IMR-90 (cell line): ENCODE measurements around the gene NSUN4. TPM values are rescaled to one million over a fixed set of nuclear protein-coding genes. Genes with fewer than 3 reads are reported as not detected.

Source experiments
- ATAC-seq: fragments of 200-7000 bp; cut with Tn5 transposase; 2 replicates; pipeline ENCODE4 v1.9.1; 2020; ENCODE audit warnings: low read depth, mild to moderate bottlenecking, moderate library complexity
- BruUV-seq: library from RNA; stranded (reverse); fragments of 400-500 nt; replicated peaks from 2 replicates; lab custom pipeline; 2021; lab: Mats Ljungman, UMichigan
- CTCF ChIA-PET: fragments of 300-600 bp; formaldehyde crosslinking; extraction: SDS; loops from one replicate; lab custom pipeline; 2021; ENCODE audit warnings: antibody characterized with exemption; lab: Yijun Ruan, JAX
- POLR2A ChIA-PET: fragments of 300-600 bp; sonication (Branson Sonifier 250); formaldehyde crosslinking; loops from one replicate; lab custom pipeline; 2022; ENCODE audit warnings: antibody characterized with exemption; ENCODE audit not compliant: unreplicated experiment; lab: Charles Lee
- DNase-seq: peaks from one replicate; pipeline ENCODE4 v3.0.0; 2013
- H2AFZ ChIP-seq: replicated peaks from 2 replicates; pipeline ENCODE3; 2013; ENCODE audit warnings: low read length, mild to moderate bottlenecking; ENCODE audit not compliant: poor library complexity
- H2AK5ac ChIP-seq: 2 replicates; pipeline ENCODE4 v1.6.1; 2013; ENCODE audit warnings: low read depth, low read length, inconsistent platforms
- H2AK9ac ChIP-seq: replicated peaks from 2 replicates; pipeline ENCODE3; 2013; ENCODE audit warnings: mild to moderate bottlenecking, low read depth, low read length, moderate library complexity; ENCODE audit not compliant: poor library complexity
- H2BK120ac ChIP-seq: 2 replicates; pipeline ENCODE4 v1.6.1; 2013; ENCODE audit warnings: low read depth, low read length, inconsistent platforms
- H2BK15ac ChIP-seq: 3 replicates; pipeline ENCODE4 v1.6.1; 2013; ENCODE audit warnings: low read depth, low read length, inconsistent platforms
- H2BK20ac ChIP-seq: 2 replicates; pipeline ENCODE4 v1.6.1; 2013; ENCODE audit warnings: low read depth, mild to moderate bottlenecking, inconsistent platforms, low read length, moderate library complexity
- H2BK5ac ChIP-seq: 2 replicates; pipeline ENCODE4 v1.6.1; 2013; ENCODE audit warnings: mild to moderate bottlenecking, low read depth, low read length, inconsistent platforms; ENCODE audit not compliant: poor library complexity, severe bottlenecking
- H3K14ac ChIP-seq: replicated peaks from 2 replicates; pipeline ENCODE4 v1.6.1; 2013; ENCODE audit warnings: low read depth, low read length, inconsistent platforms
- H3K18ac ChIP-seq: 2 replicates; pipeline ENCODE4 v1.6.1; 2013; ENCODE audit warnings: low read depth, low read length, control low read depth
- H3K23ac ChIP-seq: 2 replicates; pipeline ENCODE4 v1.6.1; 2013; ENCODE audit warnings: low read depth, low read length, inconsistent platforms
- H3K27ac ChIP-seq: 2 replicates; pipeline ENCODE4 v1.5.1; 2013; ENCODE audit warnings: mild to moderate bottlenecking, control low read depth, low read length; ENCODE audit not compliant: insufficient read depth
- H3K27me3 ChIP-seq: 2 replicates; pipeline ENCODE4 v1.6.1; 2013; ENCODE audit warnings: low read length; ENCODE audit not compliant: control insufficient read depth, insufficient read depth
- H3K36me3 ChIP-seq: 2 replicates; pipeline ENCODE4 v1.6.1; 2013; ENCODE audit warnings: low read length, mixed read lengths; ENCODE audit not compliant: control insufficient read depth, insufficient read depth
- H3K4ac ChIP-seq: 2 replicates; pipeline ENCODE4 v1.6.1; 2013; ENCODE audit warnings: low read depth, low read length, inconsistent platforms
- H3K4me1 ChIP-seq: 2 replicates; pipeline ENCODE4 v1.6.1; 2013; ENCODE audit warnings: low read length, mixed read lengths; ENCODE audit not compliant: control insufficient read depth, insufficient read depth
- H3K4me2 ChIP-seq: 2 replicates; pipeline ENCODE4 v1.6.1; 2013; ENCODE audit warnings: low read depth, mild to moderate bottlenecking, control low read depth, low read length, moderate library complexity
- H3K4me3 ChIP-seq: 2 replicates; pipeline ENCODE4 v1.5.1; 2013; ENCODE audit warnings: low read depth, mild to moderate bottlenecking, control low read depth, low read length, moderate library complexity; ENCODE audit not compliant: insufficient read depth
- H3K56ac ChIP-seq: 2 replicates; pipeline ENCODE4 v1.6.1; 2013; ENCODE audit warnings: low read length, inconsistent platforms; ENCODE audit not compliant: insufficient read depth; ENCODE audit errors: extremely low read depth
- H3K79me1 ChIP-seq, 2 experiments: 2 replicates each; pipeline ENCODE4 v1.6.1; 2013; ENCODE audit warnings: low read length in 2 of 2, inconsistent platforms in 1 of 2, low read depth in 1 of 2
- H3K9ac ChIP-seq: 2 replicates; pipeline ENCODE4 v1.6.1; 2013; ENCODE audit warnings: low read depth, low read length, control low read depth
- H3K9me1 ChIP-seq: 2 replicates; pipeline ENCODE4 v1.6.1; 2013; ENCODE audit warnings: low read length, inconsistent platforms; ENCODE audit not compliant: insufficient read depth
- H3K9me3 ChIP-seq: 2 replicates; pipeline ENCODE4 v1.6.1; 2013; ENCODE audit warnings: low read length; ENCODE audit not compliant: control insufficient read depth, insufficient read depth
- H4K20me1 ChIP-seq: 2 replicates; pipeline ENCODE4 v1.6.1; 2013; ENCODE audit warnings: low read length, inconsistent platforms; ENCODE audit not compliant: insufficient read depth
- H4K5ac ChIP-seq: 2 replicates; pipeline ENCODE4 v1.6.1; 2013; ENCODE audit warnings: mild to moderate bottlenecking, low read depth, low read length, control low read depth
- H4K8ac ChIP-seq, 2 experiments: 2 replicates each; pipeline ENCODE4 v1.6.1; 2013; ENCODE audit warnings: low read depth in 2 of 2, low read length in 2 of 2, control low read depth in 1 of 2, inconsistent platforms in 1 of 2
- H4K91ac ChIP-seq: 2 replicates; pipeline ENCODE4 v1.6.1; 2013; ENCODE audit warnings: low read depth, low read length, inconsistent platforms; ENCODE audit not compliant: insufficient read depth
- BHLHE40 ChIP-seq: fragments of 150-350 bp; IDR thresholded peaks from 2 replicates; pipeline ENCODE4 v1.6.1; 2016; ENCODE audit warnings: mild to moderate bottlenecking, low read depth, low read length
- CEBPB ChIP-seq: IDR thresholded peaks from 2 replicates; pipeline ENCODE4 v1.6.1; 2012; ENCODE audit warnings: low read depth, low read length, improper control_type of control experiment
- CHD1 ChIP-seq: IDR thresholded peaks from 2 replicates; pipeline ENCODE4 v1.6.1; 2012; ENCODE audit warnings: low read depth, low read length, improper control_type of control experiment
- CTCF ChIP-seq: conservative IDR thresholded peaks from 2 replicates; pipeline ENCODE4 v1.5.1; 2012; ENCODE audit warnings: mild to moderate bottlenecking, low read depth, low read length, improper control_type of control experiment
- ELK1 ChIP-seq: fragments of 150-350 bp; IDR thresholded peaks from 2 replicates; pipeline ENCODE4 v1.6.1; 2016; ENCODE audit warnings: low read depth, mild to moderate bottlenecking, low read length, moderate library complexity, borderline replicate concordance
- FOS ChIP-seq: fragments of 150-350 bp; IDR thresholded peaks from 2 replicates; pipeline ENCODE4 v1.6.1; 2016; ENCODE audit warnings: low read depth, low read length
- MAFK ChIP-seq: IDR thresholded peaks from 2 replicates; pipeline ENCODE4 v1.6.1; 2012; ENCODE audit warnings: low read depth, low read length, improper control_type of control experiment
- MAZ ChIP-seq: IDR thresholded peaks from 2 replicates; pipeline ENCODE4 v1.6.1; 2012; ENCODE audit warnings: low read depth, mild to moderate bottlenecking, low read length, improper control_type of control experiment, moderate library complexity, borderline replicate concordance
- MXI1 ChIP-seq: IDR thresholded peaks from 2 replicates; pipeline ENCODE4 v1.6.1; 2012; ENCODE audit warnings: low read depth, mild to moderate bottlenecking, low read length, moderate library complexity, borderline replicate concordance
- NFE2L2 ChIP-seq: fragments of 150-350 bp; IDR thresholded peaks from 2 replicates; pipeline ENCODE4 v1.6.1; 2016; ENCODE audit warnings: low read depth, mild to moderate bottlenecking, low read length
- RAD21 ChIP-seq: IDR thresholded peaks from 2 replicates; pipeline ENCODE4 v1.6.1; 2012; ENCODE audit warnings: low read length, improper control_type of control experiment
- RCOR1 ChIP-seq: IDR thresholded peaks from 2 replicates; pipeline ENCODE4 v1.6.1; 2012; ENCODE audit warnings: mild to moderate bottlenecking, low read length, improper control_type of control experiment; ENCODE audit not compliant: insufficient replicate concordance
- USF2 ChIP-seq: fragments of 150-350 bp; IDR thresholded peaks from 2 replicates; pipeline ENCODE4 v1.6.1; 2017; ENCODE audit warnings: mild to moderate bottlenecking, antibody characterized with exemption, low read length, low read depth
- dilution Hi-C: fragments of 300-500 bp; cut with HindIII; formaldehyde crosslinking; loops from one replicate; pipeline ENCODE4 v1.14.3; 2018; ENCODE audit warnings: low sequenced_read_pairs; ENCODE audit not compliant: unreplicated experiment
- in situ Hi-C: fragments of 300-500 bp; cut with MboI; formaldehyde crosslinking; loops from 3 replicates; pipeline ENCODE4 v1.14.3; 2019; ENCODE audit warnings: low sequenced_read_pairs, inconsistent platforms, mixed read lengths
- intact Hi-C: fragments of 100-400 bp; cut with micrococcal nuclease; formaldehyde crosslinking; loops from 2 replicates; pipeline ENCODE4 v1.10.0; 2022
- polyA plus RNA-seq, 3 experiments: library from polyadenylated mRNA; depleted of rRNA; stranded (reverse); fragments of >200 nt; gene quantifications; 2 replicates each; pipeline ENCODE4 v1.2.3, GENCODE V29; 2012; ENCODE audit warnings: low replicate concordance in 1 of 3
- total RNA-seq: library from RNA; depleted of rRNA; stranded (reverse); fragments of >200 nt; gene quantifications from 2 replicates; pipeline ENCODE4 v1.2.3, GENCODE V29; 2012

Gene NSUN4
- total and polyA plus RNA-seq, 2 of the 4 experiments (the other 2 are of a cell fraction) = 10.9 to 13.0 TPM

DNA sequence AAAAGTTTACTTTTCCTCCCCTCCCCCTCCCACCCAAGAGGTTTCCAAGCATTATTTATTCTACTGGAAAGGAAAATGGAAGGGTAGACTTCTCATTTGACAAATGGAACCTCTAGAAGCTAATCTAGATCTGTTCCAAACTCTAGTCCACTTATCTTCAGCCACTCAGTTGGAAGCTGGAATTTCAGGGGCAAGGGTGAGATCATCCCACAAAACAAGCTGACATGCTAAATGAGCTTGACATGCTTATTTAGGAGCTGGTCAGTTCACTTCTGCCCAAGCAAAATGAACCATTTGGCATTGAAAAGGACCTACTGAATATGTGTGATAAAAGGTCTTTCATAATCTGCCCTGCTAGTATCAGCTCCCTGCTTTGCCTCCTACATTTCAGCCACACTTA, 42.2 kb upstream of the NSUN4 start:
- peaks cover 15% of the 10 kb centered on the region for H3K9me1 ChIP-seq
- H3K18ac ChIP-seq = no peak overlapping the region
- H2AK9ac ChIP-seq = no peak overlapping the region
- no peak overlapping the region for H3K9ac ChIP-seq
- peaks cover 25% of the 10 kb centered on the region for H4K20me1 ChIP-seq
- no peak overlapping the region for H3K27ac ChIP-seq
- H3K79me1 ChIP-seq = peaks cover 28 to 60% of the 10 kb centered on the region in 2 experiments
- no TSS peak for BruUV-seq
- dilution Hi-C loops = no loop called here
- no peaks in the 10 kb centered on the region for H3K27me3 ChIP-seq
- no peak overlapping the region for H4K8ac ChIP-seq
- H3K56ac ChIP-seq = no peak overlapping the region
- H4K91ac ChIP-seq = no peak overlapping the region
- H3K14ac ChIP-seq = no peak overlapping the region
- H3K36me3 ChIP-seq = peaks cover 34% of the 10 kb centered on the region
- ATAC-seq = no peak
- in situ Hi-C loops = no loop called here
- H3K4me3 ChIP-seq = no peak overlapping the region
- DNase-seq = no peak
- ChIA-PET POLR2A (no interaction called here), CTCF (no interaction called here)
- H3K4me2 ChIP-seq = no peak overlapping the region
- H2BK120ac ChIP-seq = no peak overlapping the region
- no peak overlapping the region for H2BK15ac ChIP-seq
- H3K23ac ChIP-seq = peak overlapping the region; percentile 13; the same call in 1 of the 2 replicates
- no peak overlapping the region for H3K4ac ChIP-seq
- no peaks in the 10 kb centered on the region for H3K9me3 ChIP-seq
- H2AK5ac ChIP-seq = no peak overlapping the region
- no peak overlapping the region for H2BK5ac ChIP-seq
- intact Hi-C loops = no loop called here
- H4K5ac ChIP-seq = no peak overlapping the region
- H2BK20ac ChIP-seq = no peak overlapping the region
- H2AFZ ChIP-seq = no peak overlapping the region
- H3K4me1 ChIP-seq = peaks cover 5% of the 10 kb centered on the region
- TF ChIP-seq CTCF (no peak), NFE2L2 (no peak), CEBPB (no peak), RAD21 (no peak), MAFK (no peak), RCOR1 (no peak), BHLHE40 (no peak), ELK1 (no peak), FOS (no peak), CHD1 (no peak), MXI1 (no peak), MAZ (no peak), USF2 (no peak)
